Muscle of leg (tissue), 11 donors: ENCODE data around the gene PSMA7. TPM values are rescaled to one million over a fixed set of nuclear protein-coding genes. Genes with fewer than 3 reads are reported as not detected.

Experiments
- DNase-seq: peaks from one replicate; pipeline ENCODE4 v3.0.0; 2013
- H3K27ac ChIP-seq: one replicate; pipeline ENCODE4 v1.5.1; 2013; ENCODE audit warnings: mild to moderate bottlenecking, low read length, control low read depth
- H3K27me3 ChIP-seq: one replicate; pipeline ENCODE4 v1.6.1; 2013; ENCODE audit warnings: low read length; ENCODE audit not compliant: control insufficient read depth, insufficient read depth
- H3K36me3 ChIP-seq: one replicate; pipeline ENCODE4 v1.6.1; 2013; ENCODE audit warnings: low read length; ENCODE audit not compliant: control insufficient read depth, insufficient read depth
- H3K4me1 ChIP-seq: one replicate; pipeline ENCODE4 v1.6.1; 2013; ENCODE audit warnings: low read length; ENCODE audit not compliant: control insufficient read depth, insufficient read depth
- H3K4me3 ChIP-seq: one replicate; pipeline ENCODE4 v1.5.1; 2013; ENCODE audit warnings: low read length, control low read depth
- H3K9me3 ChIP-seq: replicated peaks from 2 replicates; pipeline ENCODE4 v1.6.1; 2013; ENCODE audit warnings: low read depth, low read length; ENCODE audit not compliant: control insufficient read depth
- WGBS: methylation state at CpG from one replicate; pipeline ENCODE4 v1.1.5; 2013; ENCODE audit warnings: missing lambda C conversion rate; ENCODE audit not compliant: insufficient coverage; 5-methylcytosine and 5-hydroxymethylcytosine counted together
- polyA plus RNA-seq, 8 donors: library from polyadenylated mRNA; unstranded; fragments of 120-200 nt; gene quantifications; one replicate each; pipeline versions ENCODE4 v1.2.1 to v1.2.3, GENCODE V29; 2013; ENCODE audit warnings: inconsistent platforms in 1 of 8, low replicate concordance in 1 of 8; ENCODE audit not compliant: insufficient read length in 8 of 8, insufficient read depth in 1 of 8
- total RNA-seq: library from RNA; stranded (reverse); fragments of 120-200 nt; gene quantifications from one replicate; pipeline ENCODE4 v1.2.4, GENCODE V29; 2013

Gene PSMA7
- total and polyA plus RNA-seq, 9 donors = 154 to 227 (median 164) TPM

GRCh38 chr20:62182469-62183425 lies 39.6 kb upstream of the PSMA7 start, which contains the start of gene MTG2:
TSS of gene MTG2 (plus strand) at chr20:62183028. CDS start at chr20:62193421, 10,393 bp downstream.
- Histone ChIP-seq H3K27ac (peak within 1 kb of the TSS; percentile 90), H3K4me1 (peaks cover 10% of the 10 kb centered on the region), H3K9me3 (no peaks in the 10 kb centered on the region), H3K27me3 (no peaks in the 10 kb centered on the region), H3K36me3 (peaks cover 8% of the 10 kb centered on the region), H3K4me3 (peak within 1 kb of the TSS; percentile 95)
- peak; percentile 98 for DNase-seq
- under 1% methylated on average over 91 of the region's 96 CpGs for WGBS

DNA sequence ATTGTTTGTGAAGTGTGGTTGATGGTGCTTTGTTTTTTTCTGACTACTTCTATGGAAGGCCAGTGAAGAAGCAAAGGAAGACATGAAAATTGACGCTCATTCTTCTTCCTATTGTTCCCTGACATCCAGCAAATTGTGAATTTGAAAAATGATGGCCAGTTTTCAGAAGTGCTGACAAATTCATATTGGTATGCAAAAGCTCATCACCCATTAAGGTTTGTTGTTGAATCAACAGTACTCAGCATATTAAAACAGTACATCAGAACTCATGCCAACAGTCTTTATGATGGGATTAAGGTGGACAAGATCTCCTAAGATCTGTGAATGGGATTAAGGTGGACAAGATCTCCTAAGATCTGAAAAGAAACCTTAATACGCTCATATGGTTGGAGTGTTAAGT lies 38.6 kb upstream of the PSMA7 start:
- no peaks in the 10 kb centered on the region for H3K9me3 ChIP-seq
- no peak for DNase-seq
- H3K4me1 ChIP-seq = peaks cover 10% of the 10 kb centered on the region
- no CpG with 5 or more reads among the region's 2 CpGs for WGBS
- no peaks in the 10 kb centered on the region for H3K27me3 ChIP-seq
- no peak overlapping the region for H3K27ac ChIP-seq
- H3K36me3 ChIP-seq = peaks cover 8% of the 10 kb centered on the region
- H3K4me3 ChIP-seq = no peak overlapping the region

DNA sequence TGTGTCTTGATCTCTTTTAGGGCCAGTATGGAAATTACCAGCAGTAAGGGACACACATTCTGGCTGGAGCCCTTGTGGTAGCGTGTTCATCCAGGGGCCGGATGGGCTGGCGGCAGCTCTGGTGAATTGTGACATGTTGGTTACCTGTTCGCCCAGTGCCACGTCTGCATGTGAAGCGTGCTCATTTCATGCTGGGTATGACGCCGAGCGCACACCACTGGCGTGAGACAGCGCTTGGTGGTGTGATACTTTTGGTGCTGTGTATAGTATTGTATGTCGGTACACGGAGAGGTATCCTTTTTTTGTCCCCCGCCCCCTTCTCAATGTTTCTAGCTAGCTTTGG lies 35.9 kb upstream of the PSMA7 start:
- H3K4me3 ChIP-seq = no peak overlapping the region
- H3K4me1 ChIP-seq = peaks cover 9% of the 10 kb centered on the region
- H3K9me3 ChIP-seq = no peaks in the 10 kb centered on the region
- H3K27me3 ChIP-seq = no peaks in the 10 kb centered on the region
- DNase-seq = no peak
- peaks cover 25% of the 10 kb centered on the region for H3K36me3 ChIP-seq
- H3K27ac ChIP-seq = no peak overlapping the region
- 92% methylated on average over 14 of the region's 14 CpGs for WGBS

GRCh38 chr20:62178316-62179161 lies 35.3 kb upstream of the PSMA7 start:
- Histone ChIP-seq H3K4me3 (no peak overlapping the region), H3K27ac (no peak overlapping the region), H3K27me3 (no peaks in the 10 kb centered on the region), H3K36me3 (peaks cover 26% of the 10 kb centered on the region), H3K4me1 (peaks cover 3% of the 10 kb centered on the region), H3K9me3 (no peaks in the 10 kb centered on the region)
- no peak for DNase-seq
- 94% methylated on average over 8 of the region's 19 CpGs for WGBS

DNA sequence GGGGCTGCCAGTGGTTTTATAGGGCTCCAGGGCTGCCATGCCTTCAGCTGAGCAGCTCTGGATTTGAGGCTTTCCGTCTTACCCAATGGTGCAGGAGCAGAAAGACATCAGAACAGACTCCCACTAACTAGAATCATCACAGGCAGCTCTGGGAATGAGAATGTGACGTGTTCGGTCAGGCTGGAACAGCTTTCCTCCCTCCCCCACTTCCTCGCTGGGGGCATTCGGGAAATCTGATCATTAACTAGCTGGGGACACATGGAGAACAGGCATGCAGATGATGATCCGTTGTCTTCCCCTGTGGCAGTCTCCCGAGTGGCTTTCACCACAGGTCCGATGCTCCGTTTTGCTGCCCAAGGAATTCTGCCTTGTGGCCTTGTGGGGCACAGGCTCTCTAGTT lies 34.1 kb upstream of the PSMA7 start:
- Histone ChIP-seq H3K4me3 (no peak overlapping the region), H3K27me3 (no peaks in the 10 kb centered on the region), H3K27ac (no peak overlapping the region), H3K4me1 (no peaks in the 10 kb centered on the region), H3K36me3 (peaks cover 34% of the 10 kb centered on the region), H3K9me3 (no peaks in the 10 kb centered on the region)
- WGBS = 88% methylated on average over 5 of the region's 9 CpGs
- no peak for DNase-seq

- no peaks in the 10 kb centered on the region for H3K4me1 ChIP-seq
- no peak for DNase-seq
- no peaks in the 10 kb centered on the region for H3K27me3 ChIP-seq
- WGBS = 89% methylated on average over 15 of the region's 15 CpGs
- H3K9me3 ChIP-seq = no peaks in the 10 kb centered on the region
- H3K4me3 ChIP-seq = no peak overlapping the region
- H3K36me3 ChIP-seq = peaks cover 34% of the 10 kb centered on the region
- no peak overlapping the region for H3K27ac ChIP-seq
Observed at GRCh38 chr20:62176866-62177265, 33.7 kb upstream of the PSMA7 start.

GRCh38 chr20:62175711-62176110 lies 32.5 kb upstream of the PSMA7 start:
- no peak for DNase-seq
- H3K9me3 ChIP-seq = no peaks in the 10 kb centered on the region
- no peaks in the 10 kb centered on the region for H3K4me1 ChIP-seq
- H3K4me3 ChIP-seq = no peak overlapping the region
- H3K27ac ChIP-seq = no peak overlapping the region
- 97% methylated on average over 8 of the region's 10 CpGs for WGBS
- no peaks in the 10 kb centered on the region for H3K27me3 ChIP-seq
- H3K36me3 ChIP-seq = peaks cover 34% of the 10 kb centered on the region

- Histone ChIP-seq H3K27ac (no peak overlapping the region), H3K9me3 (no peaks in the 10 kb centered on the region), H3K4me3 (no peak overlapping the region), H3K27me3 (no peaks in the 10 kb centered on the region), H3K36me3 (peaks cover 34% of the 10 kb centered on the region), H3K4me1 (no peaks in the 10 kb centered on the region)
- DNase-seq = no peak
- 94% methylated on average over 23 of the region's 26 CpGs for WGBS
Observed at GRCh38 chr20:62174870-62175624, 31.9 kb upstream of the PSMA7 start.

- Histone ChIP-seq H3K27me3 (no peaks in the 10 kb centered on the region), H3K4me3 (no peak overlapping the region), H3K9me3 (no peaks in the 10 kb centered on the region), H3K36me3 (peaks cover 32% of the 10 kb centered on the region), H3K4me1 (no peaks in the 10 kb centered on the region), H3K27ac (no peak overlapping the region)
- DNase-seq = no peak
- WGBS = 90% methylated on average over 27 of the region's 28 CpGs
Observed at GRCh38 chr20:62174021-62174804, 31.0 kb upstream of the PSMA7 start.
